NCI-H2227 (cell line): ENCODE data around the gene BTNL2.
"Not testable (repeated sequence)": the region's sequence is repeated elsewhere in the genome, so short reads cannot be mapped to it uniquely, and the experiment has no call there.

Source experiments
- DNase-seq: peaks from one replicate; lab custom pipeline; 2025; ENCODE audit not compliant: unreplicated experiment; lab: John Stamatoyannopoulos, UW

Gene BTNL2

GRCh38 chr6:32406857-32407256 is at the start of gene BTNL2:
Gene BTNL2 (minus strand): TSS chr6:32407181. CDS start chr6:32407123, 58 bp downstream.
- DNase-seq, result no peak

GRCh38 chr6:32449088-32449736 is 42.2 kb upstream of the BTNL2 start:
- no peak for DNase-seq

- no peak for DNase-seq
Measured at GRCh38 chr6:32447932-32448331, 41.0 kb upstream of the BTNL2 start.

GRCh38 chr6:32445321-32445854 is 38.4 kb upstream of the BTNL2 start:
- no peak for DNase-seq

- no peak for DNase-seq
Measured at GRCh38 chr6:32444433-32444832, 37.5 kb upstream of the BTNL2 start.

- no peak for DNase-seq
Measured at GRCh38 chr6:32442977-32443552, 36.1 kb upstream of the BTNL2 start.

- DNase-seq, result no peak
Measured at GRCh38 chr6:32442243-32442667, 35.3 kb upstream of the BTNL2 start.

- peak; percentile 50 for DNase-seq
Measured at GRCh38 chr6:32439602-32440214, 32.7 kb upstream of the BTNL2 start, which contains the start of gene HLA-DRA. Gene HLA-DRA (plus strand): TSS chr6:32439887. CDS start chr6:32439951, 64 bp downstream.

- no peak for DNase-seq
Measured at GRCh38 chr6:32439139-32439538, 32.2 kb upstream of the BTNL2 start.

- no peak for DNase-seq
Measured at GRCh38 chr6:32436995-32437836, 30.2 kb upstream of the BTNL2 start.

- no peak for DNase-seq
Measured at GRCh38 chr6:32436186-32436585, 29.2 kb upstream of the BTNL2 start.

GRCh38 chr6:32433950-32434349 is 27.0 kb upstream of the BTNL2 start:
- DNase-seq, result not testable (repeated sequence)

- peak; percentile 18 for DNase-seq
Measured at GRCh38 chr6:32432050-32432450, 25.1 kb upstream of the BTNL2 start.

- DNase-seq, result no peak
Measured at GRCh38 chr6:32431142-32431541, 24.2 kb upstream of the BTNL2 start.

- DNase-seq, result no peak
Measured at GRCh38 chr6:32430179-32430578, 23.2 kb upstream of the BTNL2 start.

GRCh38 chr6:32427934-32428474 is 21.0 kb upstream of the BTNL2 start:
- DNase-seq, result no peak

GRCh38 chr6:32427218-32427617 is 20.2 kb upstream of the BTNL2 start:
- no peak for DNase-seq

GRCh38 chr6:32426338-32426737 is 19.4 kb upstream of the BTNL2 start:
- no peak for DNase-seq

GRCh38 chr6:32424589-32425300 is 17.8 kb upstream of the BTNL2 start:
- no peak for DNase-seq

- DNase-seq, result no peak
Measured at GRCh38 chr6:32416036-32416435, 9.1 kb upstream of the BTNL2 start.
